Measurements from ENCODE around the gene DENND2A.
"Not testable (repeated sequence)": the region's sequence is repeated elsewhere in the genome, so short reads cannot be mapped to it uniquely, and the experiment has no call there.

The DENND2A gene

DNA sequence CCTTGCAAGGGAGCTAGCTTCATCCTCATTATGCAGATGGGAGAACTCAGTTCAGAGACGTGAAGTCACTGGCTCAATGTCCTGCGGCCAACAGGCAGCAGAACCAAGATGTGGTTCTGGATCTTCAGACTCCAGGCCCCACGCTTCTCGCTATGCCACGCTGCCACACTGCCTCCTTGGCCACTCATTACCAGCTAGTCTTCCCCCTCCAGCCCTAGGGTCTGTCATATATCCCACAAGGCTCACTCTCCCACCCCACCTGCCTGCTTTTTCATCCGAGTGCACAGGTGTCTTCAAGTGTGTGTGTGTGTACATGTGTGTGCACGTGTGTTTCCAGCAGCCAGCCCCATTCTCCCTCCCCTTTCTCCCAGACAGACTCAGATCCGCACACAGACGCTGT, 53.4 kb downstream of the DENND2A start:
- no peak for DNase-seq (ENCODE audit: low spot score)

- DNase-seq (ENCODE audit: low spot score) = no peak
These were observed 54.1 kb downstream of the DENND2A start for GRCh38 chr7:140586516-140586915.

DNA sequence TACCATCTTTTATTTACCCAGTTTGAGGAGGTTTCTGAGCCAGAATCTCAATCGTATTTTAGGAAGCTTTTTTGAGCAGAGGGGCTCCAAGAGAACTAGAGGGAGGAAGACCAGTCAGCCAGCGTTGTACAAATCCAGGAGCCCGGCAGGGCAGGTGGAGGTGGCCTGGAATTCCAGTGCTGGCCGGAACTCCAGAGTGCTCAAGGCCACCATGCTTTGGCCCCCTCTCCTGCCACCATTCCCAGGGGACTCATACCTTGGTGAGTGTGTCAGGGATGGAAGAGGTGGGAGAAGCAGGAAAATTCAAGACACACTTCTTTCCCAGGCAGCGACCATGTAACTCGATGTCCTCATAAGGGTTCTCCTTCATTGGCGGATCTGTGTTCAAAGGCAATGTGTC, 55.3 kb downstream of the DENND2A start:
- DNase-seq (ENCODE audit: low spot score) = no peak

DNA sequence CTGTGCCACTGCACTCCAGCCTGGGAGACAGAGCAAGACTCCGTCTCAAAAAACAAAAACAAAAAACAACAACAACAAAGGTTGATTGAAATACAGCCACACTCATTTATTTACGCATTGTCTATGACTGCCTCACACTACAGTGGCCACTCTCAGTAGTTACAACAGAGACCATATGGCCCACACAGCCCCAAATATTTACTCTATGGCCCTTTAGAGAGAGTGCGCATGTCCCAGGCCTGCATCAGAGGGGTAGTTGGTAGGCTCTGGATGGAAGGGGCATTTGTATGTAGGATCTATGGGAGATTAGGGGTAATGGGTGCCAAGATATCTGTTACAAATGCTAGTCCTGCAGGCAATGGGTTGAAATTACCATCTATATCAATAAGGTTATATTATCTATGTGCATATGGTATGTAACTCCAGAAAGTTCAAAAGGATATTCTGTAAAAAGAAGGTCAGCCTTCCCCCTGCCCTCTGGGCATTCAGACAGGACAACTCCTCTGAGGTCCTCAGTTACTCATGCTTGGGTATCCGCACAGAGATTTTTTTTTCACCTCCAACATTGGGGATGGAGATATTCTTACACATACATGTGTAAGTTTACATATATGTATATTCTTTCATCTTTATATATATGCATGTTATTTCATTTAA, 56.3 kb downstream of the DENND2A start:
- DNase-seq (ENCODE audit: low spot score) = no peak

DNA sequence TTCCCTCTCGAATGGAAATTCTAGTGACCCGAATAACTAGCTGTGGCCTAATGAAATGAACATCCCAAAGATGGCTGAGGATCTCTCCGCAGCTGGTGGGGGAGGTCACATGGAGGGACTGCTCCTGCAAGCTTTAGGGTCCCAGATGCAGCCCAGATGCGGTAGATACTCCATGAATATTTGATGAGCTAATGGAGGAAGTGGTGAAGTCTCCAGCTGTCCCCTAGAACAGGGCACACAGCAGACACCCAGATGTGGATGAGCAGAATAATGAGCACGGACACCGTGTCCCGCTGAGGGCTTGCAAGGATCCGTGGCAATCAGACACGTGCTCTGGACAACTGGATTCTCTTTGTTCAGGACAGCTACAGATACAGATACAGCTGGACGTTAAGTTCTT, 59.2 kb downstream of the DENND2A start:
- DNase-seq (ENCODE audit: low spot score) = no peak

DNA sequence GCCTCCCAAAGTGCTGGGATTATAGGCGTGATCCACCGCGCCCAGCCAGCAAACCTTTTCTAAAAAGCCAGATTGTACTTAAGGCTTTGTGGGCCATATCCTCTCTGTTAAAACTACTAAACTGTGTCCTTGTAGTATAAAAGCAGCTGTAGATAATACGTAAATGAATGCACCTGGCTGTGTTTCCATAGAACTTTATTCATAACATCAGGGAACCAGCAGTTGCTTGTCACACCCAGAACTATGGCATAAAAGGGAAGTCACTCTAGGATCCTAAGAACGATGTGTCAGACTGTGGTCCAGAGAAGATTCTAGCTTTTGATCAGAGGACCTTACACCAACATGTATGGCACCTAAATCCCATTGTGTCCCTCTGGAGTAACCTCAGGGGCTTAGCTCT, 63.0 kb downstream of the DENND2A start:
- DNase-seq (ENCODE audit: low spot score) = no peak

GRCh38 chr7:140576589-140576988, 64.0 kb downstream of the DENND2A start:
- DNase-seq (ENCODE audit: low spot score) = no peak

DNA sequence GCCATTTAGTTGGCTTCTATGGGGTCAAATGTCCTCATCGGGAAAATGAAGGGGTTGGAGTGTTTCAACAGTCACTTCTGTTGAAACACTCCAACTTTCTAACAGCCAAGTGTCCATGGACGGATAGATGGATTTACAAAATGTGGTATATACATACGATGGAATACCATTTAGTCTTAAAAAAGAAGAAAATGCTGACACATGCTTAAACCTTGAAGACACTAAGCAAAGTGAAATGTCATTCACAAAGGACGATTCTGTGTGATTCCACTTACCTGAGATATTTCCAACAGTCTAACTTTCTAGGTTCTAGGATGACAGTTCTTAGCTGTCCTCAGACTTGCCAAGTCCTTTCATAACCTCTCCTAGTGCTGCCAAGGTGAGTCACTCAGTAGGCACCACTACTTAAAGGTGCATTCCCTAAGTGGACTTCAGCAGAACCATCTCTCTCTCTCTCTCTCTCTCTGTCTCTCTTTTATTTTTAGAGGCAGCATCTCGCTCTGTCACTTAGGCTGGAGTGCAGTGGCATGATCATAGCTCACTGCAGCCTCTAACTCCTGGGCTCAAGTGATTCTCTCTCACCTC, 69.0 kb downstream of the DENND2A start:
- DNase-seq (ENCODE audit: low spot score) = no peak

DNA sequence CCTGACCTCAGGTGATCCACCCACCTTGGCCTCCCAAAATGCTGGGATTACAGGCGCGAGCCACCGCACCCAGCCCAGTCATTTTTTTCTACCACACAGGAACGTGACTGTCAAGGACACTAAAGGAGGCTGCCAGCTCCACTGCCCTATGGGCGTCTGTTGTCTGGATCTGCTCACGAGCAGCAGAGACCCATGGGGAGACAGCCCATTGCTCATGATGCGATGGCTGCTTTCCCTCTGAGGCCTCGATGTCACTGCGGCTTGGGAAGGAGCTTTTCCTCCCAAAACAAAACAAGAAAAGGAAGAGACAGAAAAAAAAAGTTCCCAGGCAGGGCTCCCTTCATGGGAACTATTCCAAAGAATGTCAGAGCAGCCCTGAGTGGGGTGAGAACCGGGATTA, 70.5 kb downstream of the DENND2A start:
- DNase-seq (ENCODE audit: low spot score) = no peak

DNA sequence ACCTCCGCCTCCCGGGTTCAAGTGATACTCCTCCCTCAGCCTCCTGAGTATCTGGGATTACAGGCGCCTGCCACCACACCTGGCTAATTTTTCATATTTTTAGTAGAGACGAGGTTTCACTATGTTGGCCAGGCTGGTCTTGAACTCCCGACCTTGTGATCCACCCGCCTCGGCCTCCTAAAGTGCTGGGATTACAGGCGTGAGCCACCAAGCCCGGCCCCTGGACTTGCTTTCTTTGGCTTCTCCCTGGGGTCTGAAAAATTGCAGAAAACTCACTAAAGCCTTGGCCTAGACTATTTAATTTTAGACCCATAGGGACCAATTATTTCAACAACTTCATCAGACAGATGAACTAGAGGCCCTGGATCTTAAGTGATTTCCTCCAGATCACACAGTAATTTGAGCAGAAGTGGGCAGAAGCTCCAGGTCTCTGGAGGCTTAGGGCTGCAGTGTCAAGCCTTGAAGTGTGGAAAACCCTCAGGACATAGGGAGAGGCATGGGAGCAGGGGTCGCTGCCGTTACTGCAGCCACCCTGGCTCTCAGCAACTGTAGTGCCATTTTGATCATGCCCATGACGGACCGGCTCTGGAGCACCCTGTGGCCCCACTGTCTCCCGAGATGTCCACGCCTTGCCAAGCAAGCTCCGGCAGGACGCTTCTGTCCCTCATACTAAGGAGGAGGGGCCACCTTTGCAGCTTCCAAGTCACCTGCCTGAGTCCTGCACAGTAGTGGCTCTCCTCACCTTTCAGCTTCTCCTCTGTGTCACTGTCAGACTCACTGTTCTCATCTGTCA, 72.4 kb downstream of the DENND2A start:
- no peak for DNase-seq (ENCODE audit: low spot score)

GRCh38 chr7:140566186-140566585, 74.4 kb downstream of the DENND2A start:
- DNase-seq (ENCODE audit: low spot score) = not testable (repeated sequence)

DNA sequence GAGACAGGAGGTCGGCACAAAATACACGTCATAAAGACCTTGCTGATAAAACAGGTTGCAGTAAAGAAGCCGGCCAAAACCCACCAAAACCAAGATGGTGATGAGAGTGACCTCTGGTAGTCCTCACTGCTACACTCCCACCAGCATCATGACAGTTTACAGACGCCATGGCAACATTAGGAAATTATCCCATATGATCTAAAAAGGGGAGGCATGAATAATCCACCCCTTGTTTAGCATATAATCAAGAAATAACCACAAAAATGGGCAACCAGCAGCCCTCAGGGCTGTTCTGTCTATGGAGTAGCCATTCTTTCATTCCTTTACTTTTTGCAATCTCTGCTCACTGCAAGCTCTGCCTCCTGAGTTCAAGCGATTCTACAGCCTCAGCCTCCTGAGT, 74.9 kb downstream of the DENND2A start:
- DNase-seq (ENCODE audit: low spot score) = not testable (repeated sequence)

DNA sequence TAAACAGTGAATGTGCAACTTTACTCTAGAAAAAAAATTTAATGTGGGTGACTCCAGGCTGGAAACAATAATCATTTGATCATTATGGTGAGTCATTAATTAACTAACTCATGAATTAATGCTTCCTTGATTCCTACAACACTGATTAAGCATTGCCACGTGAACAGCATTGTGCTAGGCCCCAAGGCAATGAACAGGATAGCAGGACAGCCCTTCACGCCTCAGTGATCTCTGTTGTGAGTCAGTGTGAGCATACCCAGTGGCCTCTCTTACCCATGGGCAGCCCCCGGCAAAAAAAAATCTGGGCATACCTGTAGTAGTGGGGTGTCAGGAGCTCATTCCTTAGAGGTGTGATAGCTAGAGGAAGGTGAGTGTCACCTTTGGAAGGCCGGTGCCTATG, 76.0 kb downstream of the DENND2A start:
- DNase-seq (ENCODE audit: low spot score) = no peak

DNA sequence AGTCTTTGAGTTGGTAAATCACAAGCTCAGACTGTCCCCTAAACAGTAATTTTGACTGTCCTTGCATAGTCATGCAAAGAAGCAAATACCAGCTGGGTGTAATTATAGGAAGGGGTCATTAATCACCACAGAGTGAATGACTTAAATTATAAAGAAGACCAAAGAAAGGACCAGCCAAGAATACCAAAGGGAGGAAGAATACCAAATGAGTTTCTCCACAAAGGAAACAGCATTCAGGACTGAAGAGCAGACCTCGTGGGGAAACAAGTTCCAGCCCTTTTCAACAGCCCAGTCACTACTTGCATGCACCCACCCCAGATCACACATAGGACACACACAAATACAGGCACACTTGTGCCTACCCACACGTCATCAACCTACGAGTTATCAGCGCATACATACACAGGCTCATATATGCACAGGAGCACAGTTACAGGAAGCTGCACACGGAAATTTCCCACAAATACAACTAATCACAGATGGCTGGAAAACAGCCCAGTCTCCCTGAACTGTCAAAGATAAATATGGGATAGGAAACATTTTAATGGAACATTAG, 77.6 kb downstream of the DENND2A start:
- DNase-seq (ENCODE audit: low spot score) = no peak

DNA sequence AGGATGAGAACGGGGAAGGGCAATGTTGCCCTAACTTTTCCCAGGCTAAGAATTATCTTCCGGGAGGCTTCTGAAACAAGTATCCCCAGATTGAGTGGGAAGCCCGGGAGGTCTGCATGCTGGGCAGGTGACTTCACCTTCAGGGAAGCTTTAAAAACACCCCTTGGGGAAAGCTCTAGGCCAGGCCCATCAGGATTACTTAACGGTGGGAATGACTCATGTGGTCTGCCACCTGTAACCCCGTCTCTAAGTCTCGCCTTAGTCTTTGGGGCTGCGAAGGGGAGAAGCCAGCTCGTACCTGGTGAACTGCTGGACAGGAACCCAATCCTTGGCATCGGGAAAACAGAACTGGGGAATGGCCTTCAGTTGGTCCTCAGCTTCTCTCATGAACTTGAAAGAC, 81.2 kb downstream of the DENND2A start:
- DNase-seq (ENCODE audit: low spot score) = no peak

DNA sequence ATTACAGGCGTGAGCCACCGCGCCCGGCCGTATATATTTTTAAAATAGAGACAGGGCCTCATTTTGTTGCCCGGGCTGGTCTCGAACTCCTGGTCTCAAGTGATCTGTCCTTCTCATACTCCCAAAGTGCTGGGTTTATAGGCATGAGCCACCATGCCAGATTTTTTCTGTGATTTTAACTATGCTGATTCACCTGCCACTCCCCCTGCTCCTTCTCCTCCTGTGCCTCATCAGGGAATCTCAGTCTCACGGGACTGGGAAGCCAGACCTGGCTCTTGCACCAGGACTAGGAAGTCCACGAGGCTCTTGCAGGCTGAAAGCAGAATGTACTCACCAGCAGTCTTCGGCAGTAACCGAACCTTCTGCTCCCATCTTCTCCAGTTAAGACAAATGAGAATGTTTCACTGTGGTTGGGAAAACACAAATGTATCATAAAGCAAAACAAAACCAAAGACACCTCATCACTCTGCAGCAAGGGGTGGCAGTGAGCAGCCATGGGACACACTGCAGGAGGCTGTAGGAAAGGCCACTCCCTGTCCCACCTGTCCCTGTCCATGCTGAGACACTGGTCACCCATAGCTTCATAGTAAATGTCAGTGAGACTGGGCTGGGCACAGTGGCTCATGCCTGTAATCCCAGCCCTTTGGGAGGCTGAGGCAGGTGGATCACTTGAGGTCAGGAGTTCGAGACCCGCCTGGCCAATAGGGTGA, 82.6 kb downstream of the DENND2A start:
- no peak for DNase-seq (ENCODE audit: low spot score)

DNA sequence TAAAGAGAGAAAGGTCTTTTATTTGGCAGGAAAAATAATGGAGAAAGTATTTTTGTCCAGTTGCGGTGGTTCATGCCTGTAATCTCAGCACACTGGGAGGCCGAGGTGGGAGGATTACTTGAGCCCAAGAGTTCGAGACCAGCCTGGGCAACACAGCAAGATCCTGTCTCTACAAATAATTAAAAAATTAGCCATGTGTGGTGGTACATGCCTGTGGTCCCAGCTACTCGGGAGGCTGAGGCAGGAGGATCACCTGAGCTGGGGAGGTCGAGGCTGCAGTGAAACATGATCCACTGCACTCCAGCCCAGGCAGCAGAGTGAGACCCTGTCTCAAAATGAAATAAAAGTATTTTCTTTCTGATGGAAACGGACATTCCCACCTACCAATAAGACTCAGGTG, 83.5 kb downstream of the DENND2A start:
- no peak for DNase-seq (ENCODE audit: low spot score)

DNA sequence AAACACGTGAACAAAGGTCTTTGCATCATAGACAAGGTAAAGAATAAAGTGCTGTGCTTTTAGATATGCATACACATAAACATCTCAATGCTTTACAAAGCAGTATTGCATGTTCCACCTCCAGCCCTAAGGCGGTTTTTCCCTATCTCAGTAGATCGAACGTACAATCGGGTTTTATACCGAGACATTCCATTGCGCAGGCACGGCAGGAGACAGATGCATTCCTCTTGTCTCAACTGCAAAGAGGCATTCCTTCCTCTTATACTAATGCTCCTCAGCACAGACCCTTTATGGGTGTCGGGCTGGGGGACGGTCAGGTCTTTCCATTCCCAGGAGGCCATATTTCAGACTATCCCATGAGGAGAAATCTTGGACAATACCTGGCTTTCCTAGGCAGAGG, 87.4 kb downstream of the DENND2A start:
- not testable (repeated sequence) for DNase-seq (ENCODE audit: low spot score)

GRCh38 chr7:140552240-140552679, 88.4 kb downstream of the DENND2A start:
- DNase-seq (ENCODE audit: low spot score) = no peak

DNA sequence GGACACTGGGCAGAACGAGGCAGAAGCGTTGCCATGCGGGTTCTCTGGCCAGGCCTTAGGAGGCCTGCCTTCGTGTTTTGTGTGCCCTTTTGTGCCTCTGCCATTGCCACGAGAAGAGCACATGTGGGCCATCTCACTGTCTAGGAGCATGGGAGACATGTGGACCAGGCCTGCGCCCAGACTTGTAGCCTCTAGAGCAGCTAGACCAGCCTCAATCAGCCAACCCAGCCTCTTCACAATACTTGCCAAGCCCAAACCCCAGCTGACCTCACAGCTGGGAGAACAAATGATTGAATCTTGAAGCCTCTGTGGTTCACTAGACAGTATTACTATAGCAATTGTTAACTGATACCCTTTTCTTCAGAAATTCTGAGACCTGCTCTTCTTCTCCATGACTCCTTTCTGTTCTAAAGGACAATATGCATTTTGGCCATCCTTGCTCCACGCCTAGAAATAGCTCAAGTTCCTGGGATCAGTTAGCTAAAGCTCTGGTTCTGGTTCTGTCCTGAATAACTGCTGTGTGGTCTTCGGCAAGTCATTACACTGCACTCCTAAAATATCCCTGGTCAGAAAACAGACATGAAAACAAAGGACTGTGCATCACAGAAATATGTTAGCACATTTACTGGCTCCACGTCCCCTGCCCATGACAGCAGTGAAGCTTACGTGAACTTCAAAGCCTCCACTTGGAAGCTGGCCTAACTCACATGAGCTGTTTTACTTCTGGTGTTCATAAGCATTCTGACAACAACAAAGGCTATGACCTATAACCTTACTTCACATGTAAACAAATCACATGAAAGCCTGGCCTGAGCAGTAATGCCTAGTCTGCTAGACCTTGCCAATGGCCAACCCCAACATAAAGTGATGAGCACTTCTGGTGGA, 89.0 kb downstream of the DENND2A start:
- DNase-seq (ENCODE audit: low spot score) = no peak

DNA sequence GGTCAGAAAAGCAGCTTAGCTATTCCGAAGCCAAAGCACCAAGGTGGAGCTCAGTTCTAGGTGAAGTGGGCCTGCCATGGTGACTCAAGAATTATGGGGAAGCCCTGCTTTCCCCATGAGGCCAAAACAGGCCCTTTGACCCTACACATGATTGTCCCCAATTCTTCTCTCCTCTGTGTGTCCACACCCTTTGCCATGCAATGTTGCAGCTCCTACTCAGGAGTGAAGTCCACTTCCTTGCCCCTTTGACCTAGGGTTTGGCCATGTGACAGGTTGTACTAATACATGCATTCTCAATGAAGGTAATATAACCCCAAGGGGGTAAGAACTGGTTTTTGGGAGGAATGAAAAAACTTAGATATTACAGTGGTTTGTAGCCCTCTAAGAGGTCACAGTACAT, 93.7 kb downstream of the DENND2A start:
- no peak for DNase-seq (ENCODE audit: low spot score)
